Activated T-cell treated with anti-CD3 and anti-CD28 coated beads for 4 hours (primary cell): Measurements from ENCODE around the gene CAPN3.

Experiments
- DNase-seq: peaks from one replicate; pipeline ENCODE4 v3.0.0-alpha.2; 2020

The CAPN3 gene

DNA sequence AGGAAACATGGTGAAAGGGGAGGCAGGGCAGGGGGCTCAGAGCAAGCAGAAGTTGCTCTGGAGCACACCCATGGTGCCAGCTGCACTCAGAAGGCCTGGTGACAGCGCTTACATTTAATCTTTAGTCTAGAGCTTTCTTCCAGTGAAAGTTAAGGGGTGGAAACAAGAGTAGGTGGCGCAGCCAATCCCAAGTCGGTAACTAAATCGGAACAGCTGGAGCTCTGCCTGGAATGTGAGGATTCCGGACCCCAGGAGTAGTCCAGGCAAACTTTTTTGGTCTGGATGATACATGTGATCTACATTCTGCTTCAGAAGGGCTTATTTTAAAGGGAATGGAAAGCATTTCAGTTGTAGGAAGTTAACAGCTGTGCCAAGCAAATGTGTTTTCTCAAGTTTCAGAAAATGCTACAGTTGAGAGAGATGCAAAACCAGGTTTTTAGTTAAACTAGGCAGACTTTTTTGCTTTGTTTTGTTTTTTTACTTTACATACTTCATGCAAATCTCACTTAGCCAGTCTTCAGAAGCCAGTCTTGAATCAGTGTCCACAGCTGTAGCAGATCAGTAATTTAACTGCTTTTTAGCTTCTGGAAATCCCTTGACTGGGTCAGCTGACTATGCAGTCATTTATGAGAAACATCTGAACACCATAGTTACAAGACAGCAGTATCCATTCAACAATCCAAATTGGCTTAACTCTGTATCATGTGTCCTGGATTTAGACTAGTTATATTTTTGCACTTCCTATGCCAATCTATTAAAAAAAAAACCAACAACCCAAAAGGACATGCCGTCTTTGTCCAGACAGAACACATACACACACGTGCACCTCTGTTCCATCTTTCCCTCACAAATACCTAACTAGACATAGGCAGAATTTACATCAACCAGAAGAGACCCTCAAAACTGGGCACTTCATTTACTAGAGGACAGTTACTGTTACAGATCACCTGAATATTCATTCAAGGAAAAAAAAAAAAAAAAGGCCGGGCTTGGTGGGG lies 98.4 kb downstream of the CAPN3 start:
- no peak for DNase-seq

DNA sequence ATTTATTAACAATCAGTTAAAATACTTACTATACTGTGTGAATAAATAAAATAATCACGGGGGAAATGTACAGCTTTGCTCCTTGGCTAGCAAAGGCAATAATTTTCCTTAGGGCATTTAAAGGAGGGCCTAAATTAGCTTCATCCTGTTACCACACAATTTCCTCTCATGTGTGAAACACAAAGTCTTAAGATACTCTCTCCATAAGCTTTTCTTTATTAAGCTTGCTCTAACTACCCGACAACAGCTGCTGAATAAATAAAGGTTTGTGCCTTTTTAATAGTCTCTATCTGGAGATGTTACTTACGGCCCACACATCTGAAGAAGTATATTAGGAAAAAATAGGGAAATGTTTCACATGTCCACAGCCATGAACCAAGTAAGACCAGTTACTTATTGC lies 102.0 kb downstream of the CAPN3 start:
- no peak for DNase-seq
